H9 (cell line): ENCODE measurements around the gene DAB1. TPM values are rescaled to one million over a fixed set of nuclear protein-coding genes. Genes with fewer than 3 reads are reported as not detected.

Experiments used
- DNase-seq: peaks from one replicate; pipeline ENCODE4 v3.0.0-alpha.2; 2017
- H2AFZ ChIP-seq: one replicate; pipeline ENCODE4 v1.6.1; 2013; ENCODE audit warnings: mild to moderate bottlenecking, low read length, control low read depth, moderate library complexity
- H2AK5ac ChIP-seq: 2 replicates; pipeline ENCODE4 v1.6.1; 2013; ENCODE audit warnings: low read length, control low read depth, mixed read lengths; ENCODE audit not compliant: insufficient read length
- H2BK120ac ChIP-seq: one replicate; pipeline ENCODE4 v1.6.1; 2013; ENCODE audit warnings: low read depth, mild to moderate bottlenecking, low read length, control low read depth, inconsistent platforms; ENCODE audit not compliant: poor library complexity, severe bottlenecking
- H2BK12ac ChIP-seq: 2 replicates; pipeline ENCODE4 v1.6.1; 2013; ENCODE audit warnings: low read length, control low read depth, mixed read lengths, low read depth; ENCODE audit not compliant: insufficient read length
- H2BK15ac ChIP-seq: 2 replicates; pipeline ENCODE4 v1.6.1; 2013; ENCODE audit warnings: low read depth, low read length, control low read depth
- H2BK20ac ChIP-seq: one replicate; pipeline ENCODE4 v1.6.1; 2013; ENCODE audit warnings: low read depth, mild to moderate bottlenecking, low read length, control low read depth, inconsistent platforms; ENCODE audit not compliant: poor library complexity, severe bottlenecking
- H2BK5ac ChIP-seq: 2 replicates; pipeline ENCODE4 v1.6.1; 2013; ENCODE audit warnings: low read length, control low read depth, mixed read lengths; ENCODE audit not compliant: insufficient read length
- H3K14ac ChIP-seq: 2 replicates; pipeline ENCODE4 v1.6.1; 2013; ENCODE audit warnings: low read length, control low read depth; ENCODE audit not compliant: insufficient read depth
- H3K18ac ChIP-seq: 2 replicates; pipeline ENCODE4 v1.6.1; 2013; ENCODE audit warnings: low read depth, mild to moderate bottlenecking, mixed read lengths, low read length, control low read depth; ENCODE audit not compliant: insufficient read length
- H3K23ac ChIP-seq: 2 replicates; pipeline ENCODE4 v1.6.1; 2013; ENCODE audit warnings: low read length, control low read depth, mixed read lengths, low read depth; ENCODE audit not compliant: insufficient read length
- H3K23me2 ChIP-seq: 2 replicates; pipeline ENCODE4 v1.6.1; 2013; ENCODE audit warnings: low read depth, mild to moderate bottlenecking, mixed read lengths, low read length, control low read depth; ENCODE audit not compliant: insufficient read length, poor library complexity, severe bottlenecking
- H3K27ac ChIP-seq: 2 replicates; pipeline ENCODE4 v1.5.1; 2013; ENCODE audit warnings: low read length, control low read depth, mixed read lengths, low read depth; ENCODE audit not compliant: insufficient read length
- H3K27me3 ChIP-seq: 2 replicates; pipeline ENCODE4 v1.6.1; 2013; ENCODE audit warnings: low read length, control low read depth, inconsistent platforms; ENCODE audit not compliant: insufficient read depth
- H3K4ac ChIP-seq: 2 replicates; pipeline ENCODE4 v1.6.1; 2013; ENCODE audit warnings: low read depth, mild to moderate bottlenecking, control low read depth, inconsistent platforms, low read length, moderate library complexity
- H3K4me1 ChIP-seq: 2 replicates; pipeline ENCODE4 v1.6.1; 2013; ENCODE audit warnings: low read length, control low read depth, inconsistent platforms; ENCODE audit not compliant: insufficient read depth
- H3K4me2 ChIP-seq: 2 replicates; pipeline ENCODE4 v1.6.1; 2013; ENCODE audit warnings: low read length, control low read depth, mixed read lengths; ENCODE audit not compliant: insufficient read length, insufficient read depth
- H3K56ac ChIP-seq: 2 replicates; pipeline ENCODE4 v1.6.1; 2013; ENCODE audit warnings: low read depth, mild to moderate bottlenecking, mixed read lengths, low read length, control low read depth; ENCODE audit not compliant: insufficient read length
- H3K79me1 ChIP-seq: 2 replicates; pipeline ENCODE4 v1.6.1; 2013; ENCODE audit warnings: low read depth, mild to moderate bottlenecking, moderate library complexity, low read length, control low read depth, inconsistent platforms; ENCODE audit not compliant: insufficient read depth, poor library complexity, severe bottlenecking
- H3K79me2 ChIP-seq: 2 replicates; pipeline ENCODE4 v1.6.1; 2013; ENCODE audit warnings: low read length, control low read depth, inconsistent platforms; ENCODE audit not compliant: insufficient read depth
- H3K9ac ChIP-seq: 2 replicates; pipeline ENCODE4 v1.6.1; 2013; ENCODE audit warnings: low read length, control low read depth, mixed read lengths; ENCODE audit not compliant: insufficient read length; ENCODE audit errors: extremely low read depth
- H3K9me3 ChIP-seq: one replicate; pipeline ENCODE4 v1.6.1; 2013; ENCODE audit warnings: low read depth, low read length, inconsistent platforms; ENCODE audit not compliant: control insufficient read depth
- H3T11ph ChIP-seq: one replicate; pipeline ENCODE4 v1.6.1; 2013; ENCODE audit warnings: mild to moderate bottlenecking, low read length, control low read depth, inconsistent platforms
- H4K20me1 ChIP-seq: one replicate; pipeline ENCODE4 v1.6.1; 2013; ENCODE audit not compliant: control insufficient read depth, insufficient read length, insufficient read depth
- H4K5ac ChIP-seq: 2 replicates; pipeline ENCODE4 v1.6.1; 2013; ENCODE audit warnings: low read depth, mild to moderate bottlenecking, mixed read lengths, low read length, control low read depth; ENCODE audit not compliant: insufficient read length
- H4K8ac ChIP-seq: replicated peaks from 2 replicates; pipeline ENCODE4 v1.6.1; 2013; ENCODE audit warnings: low read length, control low read depth, mixed read lengths, low read depth; ENCODE audit not compliant: insufficient read length
- H4K91ac ChIP-seq: 2 replicates; pipeline ENCODE4 v1.6.1; 2013; ENCODE audit warnings: low read depth, mild to moderate bottlenecking, moderate library complexity, mixed read lengths, low read length, control low read depth; ENCODE audit not compliant: insufficient read length
- H3K27ac Mint-ChIP-seq, 3 experiments: 2 replicates in 2 of 3; 3 replicates in 1 of 3; pipeline ENCODE4 v1.8.0; 2020 to 2021; ENCODE audit warnings: mixed read lengths in 3 of 3, mild to moderate bottlenecking in 1 of 3, moderate library complexity in 1 of 3
- H3K27me3 Mint-ChIP-seq: 2 replicates; pipeline ENCODE4 v1.8.0; 2021; ENCODE audit warnings: low read depth, mild to moderate bottlenecking, moderate library complexity, mixed read lengths
- H3K36me3 Mint-ChIP-seq, 3 experiments: 2 replicates in 2 of 3; 3 replicates in 1 of 3; pipeline ENCODE4 v1.8.0; 2020 to 2021; ENCODE audit warnings: low read depth in 3 of 3, mixed read lengths in 3 of 3; ENCODE audit not compliant: insufficient read depth in 1 of 3
- H3K4me1 Mint-ChIP-seq, 2 experiments: 2 replicates each; pipeline ENCODE4 v1.8.0; 2020; ENCODE audit warnings: mixed read lengths in 2 of 2
- H3K4me3 Mint-ChIP-seq, 2 experiments: 2 replicates in 1 of 2; 3 replicates in 1 of 2; pipeline ENCODE4 v1.8.0; 2020 to 2021; ENCODE audit warnings: mild to moderate bottlenecking in 2 of 2, mixed read lengths in 2 of 2, moderate library complexity in 1 of 2
- H3K9me3 Mint-ChIP-seq, 2 experiments: 2 replicates in 1 of 2; 3 replicates in 1 of 2; pipeline ENCODE4 v1.8.0; 2020; ENCODE audit warnings: mild to moderate bottlenecking in 2 of 2, mixed read lengths in 2 of 2, moderate library complexity in 1 of 2
- CTCF ChIP-seq: fragments of 200-600 bp; sonication (generic); conservative IDR thresholded peaks from 3 replicates; pipeline ENCODE4 v1.8.0; 2021; ENCODE audit warnings: antibody characterized with exemption, mild to moderate bottlenecking
- WGBS: extraction: QIAGEN DNeasy Blood & Tissue Kit; methylation state at CpG from one replicate; pipeline ENCODE4 v1.1.7; 2013; ENCODE audit warnings: missing lambda C conversion rate, low lambda C conversion rate, mixed read lengths; ENCODE audit not compliant: insufficient read length; ENCODE audit errors: extremely low coverage; 5-methylcytosine and 5-hydroxymethylcytosine counted together
- total RNA-seq: library from RNA; stranded (reverse); gene quantifications from 2 replicates; pipeline ENCODE4 v1.2.1, GENCODE V29; 2021

The DAB1 gene
- total RNA-seq, 1 experiment from 2014 or later, result 9.3 TPM

GRCh38 chr1:57218487-57219079 lies 205.3 kb downstream of the DAB1 start:
- H3K27ac ChIP-seq, result no peak overlapping the region
- H3K27ac Mint-ChIP-seq, result no peak overlapping the region
- no peak for DNase-seq

More at GRCh38 chr1:57218487-57219079, 205.3 kb downstream of the DAB1 start:
- Histone ChIP-seq H3K56ac (no peak overlapping the region), H3T11ph (no peak overlapping the region), H3K79me1 (no peaks in the 10 kb centered on the region), H3K4me1 (peaks cover 5% of the 10 kb centered on the region), H3K27me3 (no peaks in the 10 kb centered on the region), H3K18ac (no peak overlapping the region), H2BK120ac (no peak overlapping the region), H4K91ac (no peak overlapping the region), H3K14ac (no peak overlapping the region), H3K79me2 (no peaks in the 10 kb centered on the region), H3K9ac (no peak overlapping the region), H3K9me3 (no peaks in the 10 kb centered on the region), H2BK5ac (no peak overlapping the region), H4K20me1 (no peaks in the 10 kb centered on the region), H3K23ac (no peak overlapping the region), H2BK20ac (no peak overlapping the region), H3K4ac (no peak overlapping the region), H4K5ac (no peak overlapping the region), H3K4me2 (no peak overlapping the region), H4K8ac (no peak overlapping the region), H2AFZ (no peak overlapping the region), H3K23me2 (no peaks in the 10 kb centered on the region), H2BK15ac (no peak overlapping the region), H2AK5ac (no peak overlapping the region), H2BK12ac (no peak overlapping the region)
- no CpG with 5 or more reads among the region's 6 CpGs for WGBS
- no peaks in the 10 kb centered on the region for H3K36me3 Mint-ChIP-seq
- H3K4me1 Mint-ChIP-seq, result peaks cover 14 to 18% of the 10 kb centered on the region in 2 experiments
- TF ChIP-seq CTCF, result no peak
- H3K9me3 Mint-ChIP-seq, result no peaks in the 10 kb centered on the region
- H3K27me3 Mint-ChIP-seq, result no peaks in the 10 kb centered on the region
- H3K4me3 Mint-ChIP-seq, result no peak overlapping the region
